H1 (cell line): ENCODE data around the gene MBIP. TPM values are rescaled to one million over a fixed set of nuclear protein-coding genes. Genes with fewer than 3 reads are reported as not detected.

Experiments used
- SUZ12 ChIP-seq: fragments of 200-600 bp; sonication (generic); IDR thresholded peaks from 2 replicates; pipeline ENCODE4 v1.6.1; 2012; ENCODE audit warnings: mild to moderate bottlenecking, inconsistent platforms, low read length, moderate library complexity, mixed read lengths
- polyA plus RNA-seq, 7 experiments: library from polyadenylated mRNA; depleted of rRNA in 3 of 7; stranded (reverse) in 5 of 7; unstranded in 2 of 7; fragments of >200 nt in 5 of 7; fragments of 200-250 nt in 2 of 7; gene quantifications; 1 replicate in 5 of 7; 2 replicates in 1 of 7; 4 replicates in 1 of 7; pipeline versions ENCODE4 v1.2.1 to v1.2.3, GENCODE V29; 2011 to 2013; ENCODE audit warnings: missing spikeins in 2 of 7, mixed read lengths in 2 of 7
- total RNA-seq: library from RNA; stranded (reverse); fragmentation: NEBNext Ultra II Directional; extraction: Animal tissue kit (Norgen Biotek cat#: 25700); gene quantifications from 2 replicates; pipeline ENCODE4 v1.2.1, GENCODE V29; 2021

Gene MBIP
- total and polyA plus RNA-seq, 2 of the 8 experiments (the other 6 are each of a cell fraction or from before 2014, with no cell fraction given): 15.0 to 27.4 TPM

- TF ChIP-seq SUZ12: no peak
Measured at GRCh38 chr14:36313898-36314297, 6.5 kb downstream of the MBIP start (continued).
